Stimulated activated naive CD8-positive, alpha-beta T cell treated with anti-CD3 and anti-CD28 coated beads, Interleukin-15, Interleukin-2, amounts not matched to agents 100 U/mL and 50 U/mL, for 24 hours (primary cell): ENCODE results near the gene STRAP.
A peak's percentile ranks its signal among the peaks of the same experiment; 100 is the strongest.
"Not testable (repeated sequence)": the region's sequence is repeated elsewhere in the genome, so short reads cannot be mapped to it uniquely, and the experiment has no call there.

Source experiments
- ATAC-seq: fragments of 150-1000 bp; cut with Tn5 transposase; one replicate; pipeline ENCODE4 v1.10.0; 2021
- DNase-seq: peaks from one replicate; pipeline ENCODE4 v3.0.0; 2021

The STRAP gene

GRCh38 chr12:15873556-15873955, 8.6 kb upstream of the STRAP start:
- no peak for ATAC-seq

DNA sequence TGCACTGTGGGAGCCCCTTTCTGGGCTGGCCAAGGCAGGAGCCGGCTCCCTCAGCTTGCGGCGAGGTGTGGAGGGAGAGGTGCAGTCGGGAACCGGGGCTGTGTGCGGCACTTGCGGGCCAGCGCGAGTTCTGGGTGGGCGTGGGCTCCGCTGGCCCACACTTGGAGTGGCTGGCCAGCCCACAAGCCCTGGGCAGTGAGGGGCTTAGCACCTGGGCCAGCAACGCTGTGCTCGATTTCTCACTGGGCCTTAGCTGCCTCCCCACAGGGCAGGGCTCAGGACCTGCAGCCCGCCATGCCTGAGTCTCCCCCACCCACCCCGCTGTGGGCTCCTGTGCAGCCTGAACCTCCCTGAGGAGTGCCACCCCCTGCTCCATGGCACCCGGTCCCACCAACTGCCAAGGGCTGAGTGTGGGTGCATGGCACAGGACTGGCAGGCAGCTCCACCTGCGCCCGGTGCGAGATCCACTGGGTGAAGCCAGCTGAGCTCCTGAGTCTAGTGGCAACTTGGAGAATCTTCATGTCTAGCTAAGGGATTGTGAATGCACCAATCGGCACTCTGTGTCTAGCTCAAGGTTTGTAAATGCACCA, 7.5 kb upstream of the STRAP start:
- ATAC-seq, DNase-seq: not testable (repeated sequence)

More at GRCh38 chr12:15873556-15873955, 8.6 kb upstream of the STRAP start:
- DNase-seq = no peak

DNA sequence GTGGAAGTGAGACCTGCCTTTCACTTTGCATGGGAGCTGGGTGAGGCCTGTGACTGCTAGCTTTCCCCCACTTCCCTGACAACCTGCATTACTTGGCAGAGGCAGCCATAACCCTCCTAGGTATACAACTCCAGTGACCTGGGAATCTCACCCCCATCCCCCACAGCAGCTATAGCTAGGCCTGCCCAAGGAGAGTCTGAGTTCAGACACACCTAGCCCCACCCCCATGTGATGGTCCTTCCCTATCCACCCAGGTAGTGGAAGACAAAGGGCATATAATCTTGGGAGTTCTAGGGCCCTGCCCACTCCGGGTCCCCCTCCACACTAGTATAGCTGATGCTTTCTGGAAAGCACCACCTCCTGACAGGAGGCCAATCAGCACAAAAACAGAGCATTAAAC, 6.3 kb upstream of the STRAP start:
- no peak for DNase-seq
- no peak for ATAC-seq

- DNase-seq (no peak), ATAC-seq (no peak)
These were observed 2.8 kb upstream of the STRAP start for GRCh38 chr12:15879413-15879812.

DNA sequence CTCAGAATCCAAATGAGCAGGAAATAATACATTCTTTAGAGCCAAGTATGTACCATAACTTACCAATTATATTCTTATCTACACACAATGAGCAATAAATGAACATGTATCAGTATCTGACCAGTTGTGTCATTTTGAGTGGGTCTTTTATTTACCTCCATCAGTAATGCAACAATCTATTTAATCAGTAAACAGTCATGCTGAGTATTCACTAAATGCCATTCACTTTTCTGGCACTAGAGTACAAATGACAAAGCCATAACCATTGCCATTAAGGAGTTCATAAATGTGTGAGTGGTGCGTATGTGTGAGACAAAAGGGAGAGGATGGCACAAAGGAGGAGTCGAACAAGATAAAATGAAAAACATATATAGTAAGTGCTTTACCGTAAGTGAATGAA, 1.5 kb upstream of the STRAP start:
- ATAC-seq (no peak), DNase-seq (no peak)

GRCh38 chr12:15883536-15883935, 1.3 kb downstream of the STRAP start:
- no peak for DNase-seq

DNA sequence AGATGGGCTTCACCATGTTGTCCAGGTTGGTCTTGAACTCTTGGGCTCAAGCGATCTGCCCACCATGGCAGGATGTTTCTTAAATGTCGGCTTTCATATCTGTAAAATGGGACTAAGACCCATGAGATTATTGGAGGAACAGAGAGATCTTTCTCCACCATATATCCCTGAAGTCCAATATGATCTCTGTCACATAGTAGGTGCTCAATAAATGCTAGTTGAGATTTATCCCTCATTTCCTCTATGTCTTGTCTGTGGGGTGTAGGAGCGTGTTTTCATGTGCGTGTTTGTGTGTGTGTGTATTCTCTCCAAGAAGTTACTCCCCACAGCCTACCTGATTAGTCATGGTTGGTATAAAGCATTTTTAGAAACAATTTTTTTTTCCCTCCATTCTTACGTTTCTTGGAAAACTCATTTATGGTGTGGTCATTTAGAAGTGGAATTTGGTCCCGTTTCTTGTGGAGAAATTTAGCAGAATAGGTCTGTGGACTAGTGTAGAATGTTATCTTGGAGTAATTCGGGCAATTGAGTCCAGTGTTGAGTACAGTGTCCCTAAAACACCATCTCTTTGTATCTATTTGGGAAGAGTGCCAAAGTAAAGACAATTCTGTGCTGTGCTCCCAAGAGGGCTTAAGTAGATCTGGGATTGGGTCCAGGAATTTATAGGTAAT, 4.3 kb downstream of the STRAP start:
- ATAC-seq (no peak), DNase-seq (no peak)

More at GRCh38 chr12:15883536-15883935, 1.3 kb downstream of the STRAP start:
- no peak for ATAC-seq

- ATAC-seq (no peak), DNase-seq (no peak)
These were observed 5.0 kb downstream of the STRAP start for GRCh38 chr12:15887043-15887817.

DNA sequence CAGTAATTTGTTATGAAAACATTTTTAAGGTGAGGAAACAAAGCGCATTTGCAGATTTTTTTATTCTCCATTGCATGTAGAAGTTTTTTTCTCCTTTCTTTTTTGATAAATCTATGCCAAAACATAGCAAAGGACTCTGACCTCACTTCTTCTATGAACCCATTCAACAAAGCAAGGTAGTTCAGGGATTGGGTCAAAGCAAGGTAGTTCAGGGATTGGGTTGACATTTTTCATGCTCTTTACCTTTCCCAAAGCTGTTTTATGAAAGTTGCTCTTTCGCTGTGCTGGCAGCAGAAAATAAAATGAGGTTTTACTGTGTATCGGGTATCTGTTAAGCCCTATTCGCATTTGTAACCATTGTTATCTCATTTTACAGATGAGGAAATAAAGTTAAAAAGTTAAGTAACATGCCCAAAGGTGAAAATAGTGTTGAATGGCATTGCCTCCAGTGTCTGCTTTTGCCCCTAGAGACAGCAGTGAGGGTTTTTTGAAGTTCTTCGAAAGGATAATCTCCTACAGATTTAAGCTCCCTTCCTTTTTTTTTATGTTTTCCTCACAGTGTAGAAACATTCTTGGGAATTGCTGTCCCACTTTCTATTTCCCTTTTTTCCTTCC, 10.6 kb downstream of the STRAP start:
- no peak for DNase-seq
- ATAC-seq = no peak

GRCh38 chr12:15893260-15893659, 11.1 kb downstream of the STRAP start:
- DNase-seq (no peak), ATAC-seq (no peak)

GRCh38 chr12:15896867-15897266, 14.7 kb downstream of the STRAP start:
- no peak for DNase-seq

DNA sequence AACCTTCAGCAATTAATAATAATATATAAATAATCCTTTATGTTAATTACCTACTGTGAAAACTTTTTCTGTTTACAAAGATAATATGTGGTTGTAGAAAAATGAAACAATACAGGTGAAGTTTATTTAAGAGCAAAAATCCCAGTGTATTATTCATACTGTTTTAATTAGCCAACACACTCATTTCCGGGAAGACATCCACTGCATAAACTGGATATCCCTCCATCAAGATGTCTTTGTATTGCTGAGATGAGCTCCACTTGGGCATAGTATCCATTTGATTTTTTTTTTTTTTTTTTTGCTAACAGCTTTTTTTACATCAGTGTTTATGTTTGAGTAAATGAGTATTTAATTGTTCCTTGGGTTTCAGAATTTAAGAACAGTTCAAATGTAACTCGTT, 15.2 kb downstream of the STRAP start:
- DNase-seq (no peak), ATAC-seq (no peak)

More at GRCh38 chr12:15896867-15897266, 14.7 kb downstream of the STRAP start:
- ATAC-seq = no peak

- DNase-seq (no peak), ATAC-seq (no peak)
These were observed 17.2 kb downstream of the STRAP start for GRCh38 chr12:15899282-15899870.

- ATAC-seq = no peak
- no peak for DNase-seq
These were observed 22.3 kb downstream of the STRAP start for GRCh38 chr12:15904378-15904920.

DNA sequence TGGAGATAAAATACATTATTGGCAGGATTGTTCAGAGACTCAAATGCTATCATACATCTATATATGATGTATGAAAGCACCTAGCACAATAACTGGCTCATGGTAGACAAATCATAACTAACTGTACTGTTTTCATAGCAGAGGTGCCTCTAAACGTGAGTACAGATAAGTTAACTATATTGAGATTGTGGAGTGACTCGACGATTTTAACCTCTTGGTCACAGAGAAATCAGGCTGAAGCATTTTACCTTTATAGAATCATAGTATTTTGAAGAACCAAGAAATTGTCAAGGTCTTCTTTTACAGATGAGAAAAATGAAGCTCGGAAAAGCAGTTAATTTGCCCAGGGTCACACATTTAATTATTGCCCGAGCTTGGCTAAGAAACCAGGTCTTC, 28.3 kb downstream of the STRAP start:
- ATAC-seq = no peak
- no peak for DNase-seq

GRCh38 chr12:15910864-15911721, 28.9 kb downstream of the STRAP start, which contains the start of gene DERA:
TSS of gene DERA (plus strand) at chr12:15911332. CDS start at chr12:15911384, 52 bp downstream.
- peak; percentile 93 for ATAC-seq
- DNase-seq = peak; percentile 75

GRCh38 chr12:15911931-15912330, 29.7 kb downstream of the STRAP start:
- not testable (repeated sequence) for ATAC-seq, DNase-seq

- not testable (repeated sequence) for DNase-seq, ATAC-seq
These were observed 31.9 kb downstream of the STRAP start for GRCh38 chr12:15914131-15914530.

DNA sequence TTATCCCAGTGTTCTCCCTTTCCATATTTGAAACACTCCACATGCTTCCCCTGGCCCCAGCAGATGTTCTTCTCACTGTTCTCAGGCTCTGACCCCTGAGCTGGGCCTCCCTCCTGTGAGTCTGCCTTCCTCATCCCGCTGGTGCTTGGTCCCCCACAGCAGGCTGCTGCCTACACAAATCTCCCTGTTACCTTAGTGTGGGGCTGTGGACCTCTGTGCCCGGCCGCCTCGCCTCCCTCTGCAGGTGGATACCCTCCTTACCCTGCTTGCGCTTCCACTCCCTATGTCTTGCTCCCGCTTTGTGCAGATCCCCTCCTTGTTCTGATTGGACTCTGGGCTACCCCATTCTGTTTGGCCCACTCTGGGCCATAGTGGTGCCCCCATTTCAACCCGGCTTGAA, 35.9 kb downstream of the STRAP start:
- DNase-seq (no peak), ATAC-seq (no peak)

DNA sequence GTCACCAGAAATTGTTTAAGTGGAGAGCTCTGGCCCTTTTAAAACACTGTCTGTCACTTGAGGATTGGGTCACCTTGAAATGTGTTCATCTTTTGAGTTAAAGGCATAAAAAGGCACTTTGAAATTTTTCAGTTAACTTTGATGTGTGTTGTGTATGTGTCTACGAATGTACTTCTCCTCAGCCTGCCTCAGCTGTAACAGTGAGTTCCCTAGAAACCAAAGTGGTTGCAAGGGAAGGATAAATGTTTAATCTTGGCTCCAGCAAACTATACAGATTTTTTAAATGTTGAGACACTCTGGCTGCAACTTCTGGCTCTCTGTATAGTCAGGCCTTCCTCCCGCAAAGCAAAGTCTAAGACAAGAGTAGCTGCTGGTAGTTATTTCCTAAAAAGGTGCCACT, 37.2 kb downstream of the STRAP start:
- no peak for DNase-seq
- ATAC-seq = no peak

DNA sequence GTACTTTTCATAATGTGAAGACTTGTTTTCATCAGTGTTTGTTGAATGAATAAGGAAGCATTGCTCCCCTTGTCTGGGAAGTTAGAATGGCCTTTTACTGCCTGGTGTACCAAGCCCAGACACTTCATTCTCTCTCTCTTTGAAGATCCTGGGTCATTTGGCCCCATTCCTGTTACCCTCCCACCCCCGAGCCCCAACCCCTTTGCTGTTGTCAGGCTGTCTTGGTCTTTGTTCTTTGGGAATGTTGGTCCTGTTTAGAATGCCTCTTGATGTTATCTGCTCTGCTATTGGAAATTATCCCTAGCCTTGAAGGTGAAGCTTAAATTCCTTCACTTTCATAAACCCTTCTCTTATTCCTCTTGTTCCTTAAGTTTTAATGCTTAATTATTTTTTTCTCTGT, 42.8 kb downstream of the STRAP start:
- DNase-seq = no peak
- no peak for ATAC-seq
